NCI-H2196 (cell line): ENCODE data around the gene ABCG1.
A peak's percentile ranks its signal among the peaks of the same experiment; 100 is the strongest.

Experiments used
- DNase-seq: peaks from one replicate; lab custom pipeline; 2025; ENCODE audit not compliant: unreplicated experiment; lab: John Stamatoyannopoulos, UW

Gene ABCG1

GRCh38 chr21:42214081-42214750 lies 4.7 kb upstream of the ABCG1 start:
- no peak for DNase-seq

GRCh38 chr21:42214921-42215320 lies 4.0 kb upstream of the ABCG1 start:
- DNase-seq = no peak

- no peak for DNase-seq
Measured at GRCh38 chr21:42215942-42216725, 2.8 kb upstream of the ABCG1 start.

GRCh38 chr21:42216726-42217572 lies 2.0 kb upstream of the ABCG1 start:
- no peak for DNase-seq

- peak; percentile 12 for DNase-seq
Measured at GRCh38 chr21:42219606-42220137, 732 bp downstream of the ABCG1 start.

- DNase-seq = peak; percentile 77
Measured at GRCh38 chr21:42220138-42220701, 1.3 kb downstream of the ABCG1 start.

GRCh38 chr21:42221581-42222345 lies 2.8 kb downstream of the ABCG1 start:
- no peak for DNase-seq

GRCh38 chr21:42222386-42222785 lies 3.4 kb downstream of the ABCG1 start:
- DNase-seq = no peak

GRCh38 chr21:42222821-42223390 lies 4.0 kb downstream of the ABCG1 start:
- DNase-seq = no peak

GRCh38 chr21:42223826-42224575 lies 5.1 kb downstream of the ABCG1 start:
- no peak for DNase-seq

- no peak for DNase-seq
Measured at GRCh38 chr21:42225042-42225441, 6.1 kb downstream of the ABCG1 start.

GRCh38 chr21:42225571-42226155 lies 6.7 kb downstream of the ABCG1 start:
- DNase-seq = no peak

GRCh38 chr21:42226626-42227025 lies 7.7 kb downstream of the ABCG1 start:
- DNase-seq = no peak

- DNase-seq = peak; percentile 69
Measured at GRCh38 chr21:42227909-42228708, 9.2 kb downstream of the ABCG1 start.

- no peak for DNase-seq
Measured at GRCh38 chr21:42228709-42229220, 9.8 kb downstream of the ABCG1 start.

- no peak for DNase-seq
Measured at GRCh38 chr21:42229676-42230075, 10.7 kb downstream of the ABCG1 start.

- DNase-seq = no peak
Measured at GRCh38 chr21:42230178-42230577, 11.2 kb downstream of the ABCG1 start.

- no peak for DNase-seq
Measured at GRCh38 chr21:42230636-42231035, 11.7 kb downstream of the ABCG1 start.
